ENCODE measurements around the gene ZAR1L. TPM values are rescaled to one million over a fixed set of nuclear protein-coding genes. Genes with fewer than 3 reads are reported as not detected.

ZAR1L gene
- total and polyA plus RNA-seq, 2 of the 4 experiments (the other 2 are of a cell fraction) = not detected

GRCh38 chr13:32262619-32263018 lies 52.5 kb downstream of the ZAR1L start:
- no TSS peak for BruUV-seq (replicated peaks)
- no peak overlapping the region for H2AK9ac ChIP-seq (replicated peaks; ENCODE audit: low read depth, low read length, poor library complexity)
- no peak overlapping the region; the same call in 1 of the 2 replicates for H3K4ac ChIP-seq (ENCODE audit: low read depth, low read length)
- DNase-seq (no peak), ATAC-seq (ENCODE audit: low read depth) (no peak)
- H3K4me3 ChIP-seq (ENCODE audit: insufficient read depth, low read depth, low read length) = no peak overlapping the region
- no peaks in the 10 kb centered on the region for H4K20me1 ChIP-seq (ENCODE audit: insufficient read depth, low read length)
- TF ChIP-seq MAZ (IDR thresholded peaks at IDR 0.05; ENCODE audit: borderline replicate concordance, low read depth, low read length) = no peak
- TF ChIP-seq RFX5 (IDR thresholded peaks at IDR 0.05; ENCODE audit: low read depth, low read length) = no peak
- no peak for TF ChIP-seq NFE2L2 (IDR thresholded peaks at IDR 0.05; ENCODE audit: low read depth, low read length)
- no peak overlapping the region for H3K23ac ChIP-seq (ENCODE audit: low read depth, low read length)
- H2AFZ ChIP-seq (replicated peaks; ENCODE audit: low read length, poor library complexity) = no peak overlapping the region
- no peaks in the 10 kb centered on the region for H3K9me3 ChIP-seq (ENCODE audit: control insufficient read depth, insufficient read depth, low read length)
- no peaks in the 10 kb centered on the region for H3K79me1 ChIP-seq (ENCODE audit: low read depth in 1 of 2, low read length in 2 of 2)
- H4K8ac ChIP-seq (ENCODE audit: low read depth in 2 of 2, low read length in 2 of 2) = no peak overlapping the region
- H3K56ac ChIP-seq (ENCODE audit: extremely low read depth, insufficient read depth, low read length) = no peak overlapping the region
- H3K4me2 ChIP-seq (ENCODE audit: low read depth, low read length) = no peak overlapping the region
- H2BK120ac ChIP-seq (ENCODE audit: low read depth, low read length) = peak overlapping the region; percentile 26; the same call in 1 of the 2 replicates
- H3K36me3 ChIP-seq (ENCODE audit: control insufficient read depth, insufficient read depth, low read length) = peaks cover 8% of the 10 kb centered on the region; the same call in 1 of the 2 replicates
- in situ Hi-C loops (cut with MboI; ENCODE audit: low sequenced_read_pairs) = no loop called here
- dilution Hi-C loops (cut with HindIII; ENCODE audit: low sequenced_read_pairs, unreplicated experiment) = no loop called here
- POLR2A ChIA-PET (ENCODE audit: unreplicated experiment) = no interaction called here
- no peaks in the 10 kb centered on the region for H3K27me3 ChIP-seq (ENCODE audit: control insufficient read depth, insufficient read depth, low read length)
- no peak overlapping the region for H3K14ac ChIP-seq (replicated peaks; ENCODE audit: low read depth, low read length)
- no peak overlapping the region for H3K18ac ChIP-seq (ENCODE audit: low read depth, low read length)
- no peak overlapping the region for H3K27ac ChIP-seq (ENCODE audit: insufficient read depth, low read length)
- H4K5ac ChIP-seq (ENCODE audit: low read depth, low read length) = no peak overlapping the region
- CTCF ChIA-PET = no interaction called here
- no peak overlapping the region for H3K9ac ChIP-seq (ENCODE audit: low read depth, low read length)
- no CpG with 5 or more reads among the region's 1 CpG for WGBS, 2 experiments (ENCODE audit: extremely low coverage in 2 of 2, insufficient read length in 1 of 2)
- 0 out of 2 replicates have a peak overlapping the region, but pooled peaks have one; percentile 50 for H2BK20ac ChIP-seq (ENCODE audit: low read depth, low read length)
- peaks cover 13% of the 10 kb centered on the region for H3K4me1 ChIP-seq (ENCODE audit: control insufficient read depth, insufficient read depth, low read length)
- H4K91ac ChIP-seq (ENCODE audit: insufficient read depth, low read depth, low read length) = no peak overlapping the region
- no peak overlapping the region for H2AK5ac ChIP-seq (ENCODE audit: low read depth, low read length)
- H2BK5ac ChIP-seq (ENCODE audit: low read depth, low read length, poor library complexity, severe bottlenecking) = no peak overlapping the region
- intact Hi-C loops (cut with micrococcal nuclease) = loop anchor here (5.0 kb wide), 1 partner anchor 50 kb away; no protein-coding TSS in a partner anchor
- no peak overlapping the region for H2BK15ac ChIP-seq (ENCODE audit: low read depth, low read length)
- H3K9me1 ChIP-seq (ENCODE audit: insufficient read depth, low read length) = peaks cover 8% of the 10 kb centered on the region
